ENCODE data around the gene SHOC1.

SHOC1 gene

GRCh38 chr9:111762556-111762955, 32.2 kb downstream of the SHOC1 start:
- H3K27ac ChIP-seq (ENCODE audit: extremely low read depth, low read depth, low read length), result no peak overlapping the region
- TF ChIP-seq ZSCAN23 (tag by site-specific recombination; IDR thresholded peaks at IDR 0.05) (no peak), ZNF394 (tag by site-specific recombination; IDR thresholded peaks at IDR 0.05; ENCODE audit: borderline replicate concordance) (no peak), ZBTB7A (tag by site-specific recombination; IDR thresholded peaks at IDR 0.05; ENCODE audit: low read depth) (no peak), ZSCAN30 (tag by site-specific recombination; IDR thresholded peaks at IDR 0.05) (no peak), ZNF146 (tag by site-specific recombination; IDR thresholded peaks at IDR 0.05) (no peak), HOXC10 (CRISPR knock-in tag; IDR thresholded peaks at IDR 0.05) (no peak), IKZF3 (tag by site-specific recombination; IDR thresholded peaks at IDR 0.05) (no peak), ZNF416 (tag by site-specific recombination; IDR thresholded peaks at IDR 0.05) (no peak), ZNF777 (tag by site-specific recombination; IDR thresholded peaks at IDR 0.05; ENCODE audit: borderline replicate concordance) (no peak), TCF7L2 (IDR thresholded peaks at IDR 0.05; ENCODE audit: borderline replicate concordance, low read depth, low read length) (no peak), ZNF366 (tag by site-specific recombination; conservative IDR thresholded peaks at IDR 0.05) (no peak)
- CTCF ChIA-PET, result interaction anchor here (0.7 to 7.3 kb wide), 4 partner anchors 164 to 1124 kb away, joined by 3 to 111 read pairs (median 4); no protein-coding TSS in a partner anchor
- no peaks in the 10 kb centered on the region for H3K9me3 ChIP-seq (ENCODE audit: control insufficient read depth, insufficient read depth, low read depth, low read length)
- H3K4me3 ChIP-seq (ENCODE audit: low read depth, low read length), result no peak overlapping the region
- POLR2A ChIA-PET, result no interaction called here
- no peaks in the 10 kb centered on the region for H3K36me3 ChIP-seq (ENCODE audit: control insufficient read depth in 2 of 2, insufficient read depth in 1 of 2, low read length in 2 of 2)
- H3K4me1 ChIP-seq (ENCODE audit: control insufficient read depth, insufficient read depth, low read length), result no peaks in the 10 kb centered on the region

- H3K4me3 ChIP-seq (ENCODE audit: low read depth, low read length), result no peak overlapping the region
- TF ChIP-seq ZSCAN4 (tag by site-specific recombination; IDR thresholded peaks at IDR 0.05) (no peak), ZNF654 (tag by site-specific recombination; IDR thresholded peaks at IDR 0.05; ENCODE audit: low read depth) (peak; percentile 80), ZNF660 (tag by site-specific recombination; IDR thresholded peaks at IDR 0.05) (0 out of 2 replicates have a peak, but pooled peaks have one; percentile 25), CTCF (tag by site-specific recombination; IDR thresholded peaks at IDR 0.05) (peak; percentile 36; the same call in 1 of the 2 replicates)
- ChIA-PET CTCF (interaction anchor here (0.6 to 7.3 kb wide), 34 partner anchors 9 to 1191 kb away, joined by 3 to 111 read pairs (median 4); partner anchors contain the start of genes PTGR1 and UGCG), POLR2A (no interaction called here)
- no peaks in the 10 kb centered on the region for H3K36me3 ChIP-seq (ENCODE audit: control insufficient read depth in 2 of 2, insufficient read depth in 1 of 2, low read length in 2 of 2)
- no peaks in the 10 kb centered on the region for H3K4me1 ChIP-seq (ENCODE audit: control insufficient read depth, insufficient read depth, low read length)
- no peak overlapping the region for H3K27ac ChIP-seq (ENCODE audit: extremely low read depth, low read depth, low read length)
- H3K9me3 ChIP-seq (ENCODE audit: control insufficient read depth, insufficient read depth, low read depth, low read length), result no peaks in the 10 kb centered on the region
These were observed 34.7 kb downstream of the SHOC1 start for GRCh38 chr9:111759762-111760639.

- H3K27ac ChIP-seq (ENCODE audit: extremely low read depth, low read depth, low read length), result no peak overlapping the region
- ChIA-PET CTCF (no interaction called here), POLR2A (no interaction called here)
- no peaks in the 10 kb centered on the region for H3K9me3 ChIP-seq (ENCODE audit: control insufficient read depth, insufficient read depth, low read depth, low read length)
- no peaks in the 10 kb centered on the region for H3K4me1 ChIP-seq (ENCODE audit: control insufficient read depth, insufficient read depth, low read length)
- no peaks in the 10 kb centered on the region for H3K36me3 ChIP-seq (ENCODE audit: control insufficient read depth in 2 of 2, insufficient read depth in 1 of 2, low read length in 2 of 2)
- no peak overlapping the region for H3K4me3 ChIP-seq (ENCODE audit: low read depth, low read length)
- TF ChIP-seq ZFHX2 (tag by site-specific recombination; conservative IDR thresholded peaks at IDR 0.05) (no peak), SP2 (tag by site-specific recombination; IDR thresholded peaks at IDR 0.05) (no peak), ZNF362 (tag by site-specific recombination; IDR thresholded peaks at IDR 0.05) (no peak), ZNF76 (tag by site-specific recombination; IDR thresholded peaks at IDR 0.05; ENCODE audit: borderline replicate concordance, low read depth) (no peak), ZNF140 (tag by site-specific recombination; IDR thresholded peaks at IDR 0.05) (no peak), ZNF518A (tag by site-specific recombination; conservative IDR thresholded peaks at IDR 0.05; ENCODE audit: low read depth) (no peak), ZBTB17 (tag by site-specific recombination; IDR thresholded peaks at IDR 0.05) (no peak)
These were observed 39.9 kb downstream of the SHOC1 start for GRCh38 chr9:111754800-111755199.

Data from HEK293 (cell line).